CD4-positive, alpha-beta T cell treated with Interleukin-6 for 4 hours (primary cell): ENCODE data around the gene MYO3B.

Source experiments
- DNase-seq: peaks from one replicate; pipeline ENCODE4 v3.0.0-alpha.2; 2020; ENCODE audit warnings: mixed read lengths

Gene MYO3B

DNA sequence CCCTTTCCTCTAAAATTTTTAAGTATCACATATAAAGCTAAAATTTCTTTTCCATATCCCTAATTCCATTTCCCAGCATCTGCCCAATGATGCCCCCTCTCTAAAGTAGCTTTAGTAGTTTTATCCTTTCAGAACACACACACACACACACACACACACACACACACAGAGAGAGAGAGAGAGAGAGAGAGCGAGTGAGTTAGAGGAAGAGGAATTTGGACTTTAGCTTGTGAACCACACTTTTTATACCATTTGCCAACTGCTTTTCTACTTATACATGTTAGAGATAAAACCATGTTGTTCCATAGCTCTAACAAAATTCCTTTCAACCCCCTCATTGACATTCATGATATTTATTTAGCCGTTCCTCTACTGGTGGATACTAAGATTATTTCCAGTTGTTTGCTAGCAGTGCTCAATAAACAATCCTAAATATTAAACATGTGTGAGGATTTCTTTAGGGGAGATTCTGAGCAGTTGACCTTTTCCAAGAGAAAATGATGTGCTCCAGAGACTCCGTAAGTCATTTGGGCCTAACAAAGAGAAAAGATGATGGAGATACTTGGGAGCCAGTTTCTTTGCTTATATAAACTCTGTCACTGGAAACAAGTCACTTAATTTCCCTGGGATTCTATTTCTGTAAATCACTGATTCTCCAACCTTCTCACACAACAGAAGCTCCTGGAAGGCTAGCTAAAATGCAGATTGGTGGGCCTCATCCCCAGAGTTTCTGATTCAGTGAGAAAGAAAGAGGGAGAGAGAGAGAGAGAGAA lies 307.5 kb downstream of the MYO3B start:
- DNase-seq = no peak

DNA sequence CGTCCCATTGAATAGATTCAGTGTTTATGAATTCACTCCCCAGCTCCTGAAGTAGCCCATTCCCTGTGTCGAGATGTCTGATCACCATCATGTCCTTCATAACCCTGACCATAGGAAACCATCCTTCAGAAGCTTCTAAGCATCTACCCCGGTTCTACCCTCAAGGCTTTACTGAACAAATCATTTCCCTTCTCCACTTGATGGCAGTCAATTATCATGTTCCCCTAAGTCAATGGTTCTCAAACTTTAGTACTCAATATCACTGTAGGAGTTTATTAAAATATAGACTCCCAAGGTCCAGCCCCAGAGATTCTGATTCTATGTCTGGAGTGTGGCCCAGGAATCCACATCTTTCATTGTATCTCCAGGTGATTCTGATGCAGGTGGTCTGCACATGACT lies 308.8 kb downstream of the MYO3B start:
- DNase-seq = no peak

DNA sequence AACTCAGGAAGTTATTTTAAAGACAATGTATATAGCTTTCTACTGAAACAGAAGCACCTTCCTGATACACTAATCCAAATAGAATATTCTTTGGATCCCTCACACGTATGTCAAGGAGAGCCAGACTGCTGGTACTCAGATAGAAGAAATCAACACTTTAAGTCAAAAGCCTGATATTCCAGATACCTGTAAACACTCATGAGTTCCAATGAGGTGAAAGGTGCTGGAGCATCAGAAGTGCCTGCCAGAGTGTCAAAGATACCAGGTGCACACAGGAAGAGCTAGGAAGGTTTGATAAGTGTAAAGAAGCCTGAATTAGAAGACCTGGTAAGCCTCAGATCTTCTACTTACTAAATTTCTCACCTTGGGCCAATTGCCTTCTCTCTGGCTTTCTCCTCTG lies 310.9 kb downstream of the MYO3B start:
- no peak for DNase-seq

DNA sequence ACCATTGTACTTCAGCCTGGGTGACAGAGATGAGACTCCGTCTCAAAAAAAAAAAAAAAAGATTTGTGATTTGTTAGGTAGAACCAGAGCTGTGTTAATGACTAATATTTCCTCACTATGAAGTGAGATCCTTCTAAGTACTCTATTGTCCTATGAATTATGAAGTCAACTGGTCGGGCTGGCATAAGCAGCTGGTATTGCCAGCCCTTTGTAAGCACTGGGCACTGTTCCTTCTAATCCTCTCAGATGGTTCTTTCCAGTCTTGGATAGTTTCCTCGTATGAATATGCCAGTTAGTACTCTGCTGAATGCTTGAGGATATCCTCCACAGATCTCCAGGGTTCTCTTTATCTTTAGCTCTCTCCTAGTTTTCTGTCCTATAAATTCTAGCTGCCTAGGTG lies 314.1 kb downstream of the MYO3B start:
- DNase-seq = no peak

DNA sequence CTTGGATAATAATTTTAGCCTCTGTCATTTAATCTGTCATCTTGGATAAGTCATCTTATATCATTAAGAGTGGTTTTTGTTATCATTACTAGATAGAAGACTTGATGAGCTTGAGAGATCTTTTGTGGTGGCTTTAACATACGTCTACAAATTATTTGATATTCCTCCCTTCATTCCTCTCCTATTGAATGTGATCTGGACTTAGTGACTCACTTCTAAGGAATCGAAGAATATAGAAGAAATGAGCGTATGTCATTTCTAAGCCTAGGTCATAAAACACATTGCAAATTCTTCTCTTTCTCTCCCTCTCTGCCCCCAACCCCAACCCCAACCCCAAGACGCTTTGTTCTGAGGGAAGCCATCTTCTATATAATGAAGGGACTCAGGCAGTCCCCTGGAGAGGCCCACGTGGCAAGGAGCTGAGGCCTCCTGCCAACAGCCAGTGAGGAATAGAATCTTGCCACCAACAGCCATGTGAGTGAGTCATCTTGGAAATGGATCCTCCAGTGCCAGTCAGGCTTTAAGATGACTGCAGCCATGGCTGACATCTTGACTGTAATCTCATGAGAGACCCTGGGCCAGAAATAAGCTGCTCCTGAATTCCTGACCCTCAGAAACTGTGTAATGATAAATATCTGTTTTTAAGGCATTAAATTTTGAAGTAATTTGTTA lies 315.6 kb downstream of the MYO3B start:
- DNase-seq = no peak

DNA sequence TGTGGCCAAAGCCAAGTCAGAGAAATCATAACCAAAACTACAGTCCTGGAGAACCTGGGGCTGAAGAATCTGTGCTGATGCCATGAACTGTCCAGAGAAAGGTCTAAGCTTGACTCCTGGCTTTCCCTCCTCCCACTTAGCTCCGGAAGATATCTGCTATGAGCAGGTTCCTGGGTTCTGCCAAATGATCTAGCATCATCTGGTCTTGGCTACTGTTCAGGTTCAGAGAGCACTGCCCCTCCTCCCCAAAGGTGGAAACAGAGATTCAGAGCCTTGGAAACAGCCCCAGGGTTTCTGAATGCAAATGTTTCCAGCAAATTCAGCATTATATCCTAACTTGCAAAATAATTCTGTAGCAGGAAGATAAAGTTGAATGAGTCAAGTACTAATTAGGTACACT lies 317.9 kb downstream of the MYO3B start:
- DNase-seq = no peak

DNA sequence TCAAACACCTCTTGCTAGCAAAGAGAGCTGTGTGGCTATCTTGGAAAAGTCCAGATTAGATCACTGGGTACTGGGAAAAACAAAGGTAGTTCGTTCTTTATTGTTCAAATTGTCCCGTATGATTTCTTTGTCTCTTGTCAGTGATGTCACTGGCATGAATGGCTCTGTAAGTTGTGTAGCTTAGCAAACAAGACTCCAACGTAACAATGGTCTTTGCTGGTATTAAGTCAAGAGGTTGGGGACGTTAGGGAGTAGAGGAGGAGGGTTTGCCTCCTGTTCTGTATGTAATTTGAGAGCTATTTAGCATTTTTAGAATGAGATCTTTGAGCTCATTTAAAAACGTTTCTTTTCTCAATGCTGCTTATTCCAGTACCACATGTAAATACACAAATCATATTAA lies 320.7 kb downstream of the MYO3B start:
- DNase-seq = no peak

GRCh38 chr2:170500104-170500503 lies 322.2 kb downstream of the MYO3B start:
- no peak for DNase-seq

DNA sequence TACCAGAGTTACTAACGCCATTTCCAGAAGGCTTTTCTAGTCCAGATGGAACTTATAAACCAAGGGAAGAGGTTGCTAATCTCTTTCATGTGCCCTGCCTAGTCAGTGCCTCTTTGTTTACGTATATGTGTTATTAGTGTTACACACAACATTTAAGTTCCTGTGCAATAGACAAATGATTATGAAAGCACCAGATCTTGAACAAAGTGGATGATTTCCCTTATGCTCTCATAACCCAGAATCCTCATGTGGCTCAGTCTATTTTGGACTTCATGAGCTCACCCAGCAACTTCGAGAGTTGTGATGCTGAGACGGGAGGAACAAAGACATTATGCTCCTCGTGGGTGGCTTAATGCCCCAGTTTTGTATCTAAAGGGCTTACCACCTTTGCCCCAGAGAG lies 322.8 kb downstream of the MYO3B start:
- DNase-seq = no peak

GRCh38 chr2:170501421-170502043 lies 323.6 kb downstream of the MYO3B start:
- DNase-seq = no peak

DNA sequence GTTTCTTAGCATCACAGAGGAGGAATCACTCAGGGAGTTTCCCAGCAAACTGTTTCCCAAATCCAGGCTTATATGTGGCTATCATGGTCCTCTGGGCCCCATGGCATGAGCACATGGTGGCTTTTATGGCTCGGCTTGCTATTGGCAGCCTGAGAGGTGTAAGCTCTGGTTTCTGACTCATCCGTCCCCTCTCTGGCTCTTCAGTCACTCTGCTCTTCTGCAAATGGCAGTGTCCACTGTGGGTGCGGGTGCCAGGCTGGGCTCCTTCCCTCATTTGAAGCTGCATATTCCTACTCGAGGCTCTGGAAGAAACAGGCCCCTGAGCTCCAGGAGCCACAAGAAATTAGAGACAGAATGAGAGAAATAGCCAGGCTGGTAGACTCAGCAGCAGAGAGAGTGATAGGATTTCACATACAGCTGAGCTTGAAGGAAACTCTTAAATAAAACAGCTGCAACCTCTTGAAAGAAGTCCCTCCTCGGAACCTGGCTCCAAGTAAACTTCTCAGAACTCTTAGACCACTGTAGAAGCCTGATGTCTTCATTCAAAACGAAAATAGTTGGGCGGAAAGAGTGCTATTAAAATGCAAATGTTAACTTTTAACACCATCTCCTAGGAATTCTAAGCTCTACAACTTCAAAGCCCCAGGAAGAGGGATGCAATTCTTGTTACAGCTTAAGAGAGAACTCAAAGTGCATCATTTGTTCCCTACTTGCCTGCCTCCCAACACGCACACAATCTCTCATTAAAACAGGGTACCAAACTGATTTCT lies 324.6 kb downstream of the MYO3B start:
- DNase-seq = no peak

DNA sequence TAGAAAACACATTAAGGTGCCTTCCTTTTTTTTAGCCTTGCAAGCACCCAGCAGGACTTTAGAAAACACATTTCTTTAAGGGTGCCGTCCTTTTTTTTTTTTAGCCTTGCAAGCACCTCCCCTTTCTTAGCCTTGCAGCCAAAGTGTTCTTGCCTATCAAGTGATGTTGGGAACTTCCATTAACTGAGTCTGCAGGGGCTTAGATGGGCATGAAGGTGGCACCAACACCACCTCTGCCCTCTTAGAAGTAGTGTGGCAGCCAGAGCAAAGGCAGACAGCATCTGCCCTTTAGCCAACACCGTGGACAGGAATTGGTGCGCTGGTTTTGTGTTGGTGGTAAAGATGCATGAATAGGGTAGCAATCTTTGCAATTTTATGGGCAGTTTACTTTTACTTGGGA lies 325.6 kb downstream of the MYO3B start:
- DNase-seq = no peak

GRCh38 chr2:170503971-170504809 lies 326.2 kb downstream of the MYO3B start:
- no peak for DNase-seq

DNA sequence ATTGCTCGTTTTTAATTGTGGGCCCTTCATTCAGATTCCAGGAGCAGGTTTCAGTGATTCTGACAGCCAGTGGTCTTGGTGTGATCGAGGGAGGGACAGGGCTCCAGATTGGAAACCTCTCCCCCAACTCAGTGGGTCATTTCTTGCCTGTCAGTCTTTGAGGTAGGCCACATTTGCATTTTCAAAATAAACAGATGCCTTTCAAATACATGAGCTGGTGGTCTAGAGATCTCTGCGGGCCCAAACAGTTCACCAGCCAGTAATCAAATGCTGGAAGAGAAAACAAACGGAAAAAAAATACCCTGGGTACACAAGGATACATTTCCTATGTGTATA lies 326.8 kb downstream of the MYO3B start:
- DNase-seq = no peak

GRCh38 chr2:170505631-170506275 lies 327.8 kb downstream of the MYO3B start:
- no peak for DNase-seq

DNA sequence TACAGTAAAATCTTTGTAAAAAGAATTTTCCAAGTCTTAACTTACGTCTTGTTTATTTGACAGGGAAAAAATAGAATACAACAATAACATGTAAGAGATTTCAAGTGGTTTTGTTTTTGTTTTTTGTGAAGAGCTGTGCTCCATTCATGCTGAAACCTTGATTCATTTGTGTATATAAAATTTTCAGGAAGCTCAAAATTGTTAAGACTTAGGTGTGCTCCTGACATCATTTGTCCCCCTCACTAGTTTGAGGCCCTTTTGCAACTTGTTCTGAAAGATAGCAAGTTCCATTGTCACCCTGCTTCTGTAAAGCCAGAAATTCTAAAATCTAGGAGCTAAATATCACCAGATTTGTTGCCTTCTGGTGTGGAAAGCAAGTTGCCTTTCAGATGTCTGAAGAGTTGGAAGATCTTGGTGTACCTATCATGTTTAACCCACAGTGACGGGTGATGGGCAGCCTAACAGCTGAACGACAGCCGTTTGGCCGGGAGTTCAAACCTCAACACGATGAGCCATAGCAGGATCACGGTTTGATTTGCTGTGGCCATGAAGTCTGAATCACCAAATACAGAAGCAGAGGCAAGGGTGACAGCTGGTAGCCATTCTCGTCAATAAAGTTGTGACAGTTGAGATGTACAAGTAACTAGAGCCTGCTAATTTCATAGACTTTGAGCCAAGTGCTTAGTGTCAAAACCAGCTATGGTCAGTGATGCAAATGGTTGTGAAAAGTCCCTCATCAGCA lies 331.7 kb downstream of the MYO3B start:
- no peak for DNase-seq

DNA sequence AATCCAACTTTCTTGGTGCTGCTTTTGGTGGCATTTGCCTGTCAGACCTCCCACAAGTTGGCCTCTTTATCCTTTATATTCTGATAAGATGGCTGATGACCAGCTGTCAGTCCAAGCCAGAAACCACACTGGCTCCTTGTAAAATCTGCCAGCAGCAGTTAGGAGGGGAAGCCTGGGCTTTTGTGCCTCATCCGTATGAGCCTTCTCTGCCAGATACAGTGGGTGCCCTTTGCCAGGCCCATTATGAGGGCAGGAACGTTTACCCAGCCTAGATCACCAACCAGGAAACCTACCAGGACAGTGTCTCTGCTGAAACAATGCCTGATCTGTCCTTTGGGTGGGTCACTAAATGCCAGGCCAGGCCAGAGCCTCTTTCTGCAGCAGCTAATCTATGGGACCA lies 334.3 kb downstream of the MYO3B start:
- no peak for DNase-seq

- no peak for DNase-seq
These were observed 336.2 kb downstream of the MYO3B start for GRCh38 chr2:170514140-170514539.

GRCh38 chr2:170517538-170517937 lies 339.6 kb downstream of the MYO3B start:
- DNase-seq = no peak

GRCh38 chr2:170518911-170519310 lies 341.0 kb downstream of the MYO3B start:
- no peak for DNase-seq

DNA sequence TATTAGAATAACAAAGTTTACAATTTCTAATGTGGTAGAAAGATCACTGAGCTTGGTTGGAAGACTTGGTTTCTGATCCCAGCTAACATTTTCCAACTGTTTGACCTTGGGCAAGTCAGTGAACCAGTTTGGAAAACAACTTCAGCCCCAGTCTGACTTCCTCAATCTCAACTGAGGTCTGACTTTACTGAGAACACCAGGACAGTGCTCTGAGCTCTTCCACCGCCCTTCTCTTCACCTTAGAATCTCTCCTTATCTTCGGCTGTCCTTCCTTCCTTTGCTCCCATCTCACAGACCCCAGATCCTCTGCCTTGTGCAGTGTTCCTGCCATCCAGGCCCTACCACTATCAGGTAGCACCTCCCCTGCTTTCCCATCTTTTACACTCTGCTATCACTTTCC lies 343.4 kb downstream of the MYO3B start:
- DNase-seq = no peak
